WTC11 (cell line): ENCODE measurements around the gene NCBP3. TPM values are rescaled to one million over a fixed set of nuclear protein-coding genes. Genes with fewer than 3 reads are reported as not detected.

ENCODE experiments used
- ATAC-seq: fragments of 200-7000 bp; cut with Tn5 transposase; 2 replicates; pipeline ENCODE4 v1.10.0; 2021; ENCODE audit warnings: mild to moderate bottlenecking, moderate library complexity
- CTCF ChIA-PET: fragments of 300-600 bp; sonication (Branson Sonifier 250); formaldehyde crosslinking; loops from one replicate; lab custom pipeline; 2021; ENCODE audit warnings: antibody characterized with exemption; lab: Charles Lee
- POLR2A ChIA-PET: fragments of 350-600 bp; sonication (Branson Sonifier 250); formaldehyde crosslinking; loops from one replicate; lab custom pipeline; 2021; ENCODE audit warnings: antibody characterized with exemption; lab: Charles Lee
- DNase-seq: peaks from one replicate; pipeline ENCODE4 v3.0.0; 2021; ENCODE audit warnings: low spot score
- H3K27ac Mint-ChIP-seq: 2 replicates; pipeline ENCODE4 v1.8.0; 2021; ENCODE audit warnings: mixed read lengths
- H3K27me3 Mint-ChIP-seq: 2 replicates; pipeline ENCODE4 v1.8.0; 2021; ENCODE audit warnings: low read depth, mild to moderate bottlenecking, moderate library complexity, mixed read lengths
- H3K36me3 Mint-ChIP-seq: 2 replicates; pipeline ENCODE4 v1.8.0; 2021; ENCODE audit warnings: mixed read lengths
- H3K4me1 Mint-ChIP-seq: 2 replicates; pipeline ENCODE4 v1.8.0; 2022; ENCODE audit warnings: mixed read lengths
- H3K4me3 Mint-ChIP-seq: 2 replicates; pipeline ENCODE4 v1.8.0; 2021; ENCODE audit warnings: mild to moderate bottlenecking, moderate library complexity, mixed read lengths
- H3K9me3 Mint-ChIP-seq: 2 replicates; pipeline ENCODE4 v1.8.0; 2021; ENCODE audit warnings: mixed read lengths
- CBFB ChIP-seq: sonication (generic); formaldehyde crosslinking; IDR thresholded peaks from 2 replicates; pipeline ENCODE4 v1.8.1; 2022; ENCODE audit warnings: mild to moderate bottlenecking, low read depth, missing genetic modification reagents
- CREM ChIP-seq: sonication (generic); formaldehyde crosslinking; IDR thresholded peaks from 2 replicates; pipeline ENCODE4 v1.8.1; 2022; ENCODE audit warnings: mild to moderate bottlenecking, missing genetic modification reagents, moderate library complexity
- FOXJ3 ChIP-seq: sonication (generic); formaldehyde crosslinking; IDR thresholded peaks from 2 replicates; pipeline ENCODE4 v1.9.0; 2021; ENCODE audit warnings: missing genetic modification reagents, mild to moderate bottlenecking, borderline replicate concordance
- NR3C1 ChIP-seq: sonication (generic); formaldehyde crosslinking; conservative IDR thresholded peaks from 2 replicates; pipeline ENCODE4 v1.8.1; 2023; ENCODE audit warnings: low read depth, mild to moderate bottlenecking, missing genetic modification reagents
- RELA ChIP-seq: sonication (generic); formaldehyde crosslinking; IDR thresholded peaks from 2 replicates; pipeline ENCODE4 v1.8.1; 2022; ENCODE audit warnings: missing genetic modification reagents, mild to moderate bottlenecking, borderline replicate concordance
- ZBTB21 ChIP-seq: sonication (generic); formaldehyde crosslinking; IDR thresholded peaks from 2 replicates; pipeline ENCODE4 v1.8.1; 2023; ENCODE audit warnings: mild to moderate bottlenecking, missing genetic modification reagents, borderline replicate concordance
- ZNF121 ChIP-seq: sonication (generic); formaldehyde crosslinking; IDR thresholded peaks from 2 replicates; pipeline ENCODE4 v1.8.0; 2023; ENCODE audit warnings: missing genetic modification reagents
- ZNF416 ChIP-seq: fragments of 250-450 bp; sonication (Bioruptor Pico); IDR thresholded peaks from 2 replicates; pipeline ENCODE4 v1.9.0; 2021; ENCODE audit warnings: mild to moderate bottlenecking, inconsistent platforms
- ZNF423 ChIP-seq: fragments of 250-450 bp; sonication (Bioruptor Pico); IDR thresholded peaks from 2 replicates; pipeline ENCODE4 v2.1.2; 2022; ENCODE audit warnings: mild to moderate bottlenecking, moderate library complexity
- total RNA-seq: library from RNA; stranded (reverse); gene quantifications from 3 replicates; pipeline ENCODE4 v1.2.3, GENCODE V29; 2021
- TF ChIP-seq, protein P1 (sequence below): sonication (generic); formaldehyde crosslinking; conservative IDR thresholded peaks from 2 replicates; pipeline ENCODE4 v1.8.1; 2022; ENCODE audit warnings: mild to moderate bottlenecking, missing genetic modification reagents
- TF ChIP-seq, protein P2 (sequence below): fragments of 250-450 bp; sonication (Bioruptor Pico); IDR thresholded peaks from 2 replicates; pipeline ENCODE4 v1.9.0; 2021; ENCODE audit warnings: moderate library complexity, mild to moderate bottlenecking, inconsistent platforms, borderline replicate concordance
- TF ChIP-seq, protein P3 (sequence below): sonication (generic); formaldehyde crosslinking; IDR thresholded peaks from 2 replicates; pipeline ENCODE4 v1.8.0; 2022; ENCODE audit warnings: mild to moderate bottlenecking, missing genetic modification reagents
- TF ChIP-seq, protein P4 (sequence below): sonication (generic); formaldehyde crosslinking; IDR thresholded peaks from 2 replicates; pipeline ENCODE4 v1.8.0; 2023; ENCODE audit warnings: missing genetic modification reagents, mild to moderate bottlenecking, borderline replicate concordance
- TF ChIP-seq, protein P5 (sequence below): fragments of 250-450 bp; sonication (Bioruptor Pico); IDR thresholded peaks from 2 replicates; pipeline ENCODE4 v1.8.0; 2021; ENCODE audit warnings: mild to moderate bottlenecking
- TF ChIP-seq, protein P6 (sequence below): sonication (generic); formaldehyde crosslinking; conservative IDR thresholded peaks from 2 replicates; pipeline ENCODE4 v1.8.1; 2023; ENCODE audit warnings: mild to moderate bottlenecking, low read depth, missing genetic modification reagents, moderate library complexity
- TF ChIP-seq, protein P7 (sequence below): sonication (generic); formaldehyde crosslinking; IDR thresholded peaks from 2 replicates; pipeline ENCODE4 v1.8.1; 2022; ENCODE audit warnings: missing genetic modification reagents, borderline replicate concordance
- TF ChIP-seq, protein P8 (sequence below): fragments of 200-600 bp; IDR thresholded peaks from 2 replicates; pipeline ENCODE4 v1.8.0; 2022; ENCODE audit warnings: antibody characterized with exemption

The NCBP3 gene
- total RNA-seq, 1 experiment from 2014 or later = 48.7 TPM

DNA sequence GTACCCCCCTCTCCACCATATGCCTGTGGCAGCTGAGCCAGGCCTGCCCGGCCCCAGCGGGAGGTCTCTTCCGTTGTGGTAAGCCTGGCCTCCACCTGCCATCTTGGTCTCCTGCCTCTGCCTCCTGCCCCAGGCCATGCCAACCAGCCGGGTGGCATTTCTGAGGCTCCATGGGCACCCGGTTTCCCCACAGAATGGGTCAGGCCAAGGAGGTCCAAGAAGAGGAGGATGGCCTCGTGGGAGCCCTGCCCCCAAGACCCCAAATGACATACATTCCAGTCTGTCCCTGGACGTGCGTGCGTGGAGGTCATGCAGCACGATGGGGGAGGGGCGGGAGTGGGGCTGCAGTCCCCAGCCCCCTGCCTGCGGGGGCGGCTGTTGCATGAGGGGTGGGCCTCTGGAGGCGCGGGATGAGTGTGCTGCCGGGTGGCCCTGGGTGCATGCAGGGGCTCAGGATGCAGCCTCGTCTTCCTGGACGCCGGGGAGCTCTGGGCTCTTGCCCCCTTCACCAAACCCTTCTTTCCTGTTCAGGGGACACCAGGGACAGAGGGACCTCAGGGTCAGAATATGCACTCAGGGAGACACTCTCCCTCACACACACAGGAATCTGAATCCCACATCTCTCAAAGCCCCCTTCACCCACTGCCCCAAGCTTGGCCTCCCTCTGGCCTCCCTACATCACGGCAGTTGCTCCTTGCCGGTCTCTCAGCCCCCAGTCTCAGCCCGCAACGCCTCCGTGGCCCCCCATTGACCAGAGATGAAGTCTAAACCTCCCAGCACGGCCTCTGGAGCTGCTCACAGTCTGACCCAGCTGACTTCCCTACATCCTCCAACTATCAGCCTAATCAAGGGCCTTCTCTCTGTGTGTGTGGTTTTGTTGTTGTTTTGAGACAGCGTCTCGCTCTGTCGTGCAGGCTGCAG is 16.0 kb upstream of the NCBP3 start:
- ChIA-PET CTCF (interaction anchor here (1.5 to 5.5 kb wide), 2 partner anchors 17 to 52 kb away, joined by 5 to 43 read pairs; partner anchors contain the start of gene NCBP3), POLR2A (no interaction called here)
- no peaks in the 10 kb centered on the region for H3K9me3 Mint-ChIP-seq
- ATAC-seq = no peak
- no peak overlapping the region for H3K4me3 Mint-ChIP-seq
- peak overlapping the region; percentile 60; the same call in 1 of the 2 replicates for H3K27ac Mint-ChIP-seq
- H3K4me1 Mint-ChIP-seq = no peaks in the 10 kb centered on the region
- DNase-seq = no peak
- H3K36me3 Mint-ChIP-seq = peaks cover 2% of the 10 kb centered on the region; the same call in 1 of the 2 replicates
- H3K27me3 Mint-ChIP-seq = no peaks in the 10 kb centered on the region; the same call in 1 of the 2 replicates
- TF ChIP-seq CREM (CRISPR knock-in tag) = no peak
- TF ChIP-seq, protein P1, sequence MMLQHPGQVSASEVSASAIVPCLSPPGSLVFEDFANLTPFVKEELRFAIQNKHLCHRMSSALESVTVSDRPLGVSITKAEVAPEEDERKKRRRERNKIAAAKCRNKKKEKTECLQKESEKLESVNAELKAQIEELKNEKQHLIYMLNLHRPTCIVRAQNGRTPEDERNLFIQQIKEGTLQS (CRISPR knock-in tag) = no peak
- TF ChIP-seq, protein P2, sequence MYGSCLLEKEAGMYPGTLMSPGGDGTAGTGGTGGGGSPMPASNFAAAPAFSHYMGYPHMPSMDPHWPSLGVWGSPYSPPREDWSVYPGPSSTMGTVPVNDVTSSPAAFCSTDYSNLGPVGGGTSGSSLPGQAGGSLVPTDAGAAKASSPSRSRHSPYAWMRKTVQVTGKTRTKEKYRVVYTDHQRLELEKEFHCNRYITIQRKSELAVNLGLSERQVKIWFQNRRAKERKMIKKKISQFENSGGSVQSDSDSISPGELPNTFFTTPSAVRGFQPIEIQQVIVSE = no peak
- TF ChIP-seq, protein P3, sequence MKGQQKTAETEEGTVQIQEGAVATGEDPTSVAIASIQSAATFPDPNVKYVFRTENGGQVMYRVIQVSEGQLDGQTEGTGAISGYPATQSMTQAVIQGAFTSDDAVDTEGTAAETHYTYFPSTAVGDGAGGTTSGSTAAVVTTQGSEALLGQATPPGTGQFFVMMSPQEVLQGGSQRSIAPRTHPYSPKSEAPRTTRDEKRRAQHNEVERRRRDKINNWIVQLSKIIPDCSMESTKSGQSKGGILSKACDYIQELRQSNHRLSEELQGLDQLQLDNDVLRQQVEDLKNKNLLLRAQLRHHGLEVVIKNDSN (CRISPR knock-in tag) = no peak
- TF ChIP-seq ZNF416 (CRISPR knock-in tag) = no peak
- no peak for TF ChIP-seq ZBTB21
- no peak for TF ChIP-seq ZNF121
- TF ChIP-seq, protein P4, sequence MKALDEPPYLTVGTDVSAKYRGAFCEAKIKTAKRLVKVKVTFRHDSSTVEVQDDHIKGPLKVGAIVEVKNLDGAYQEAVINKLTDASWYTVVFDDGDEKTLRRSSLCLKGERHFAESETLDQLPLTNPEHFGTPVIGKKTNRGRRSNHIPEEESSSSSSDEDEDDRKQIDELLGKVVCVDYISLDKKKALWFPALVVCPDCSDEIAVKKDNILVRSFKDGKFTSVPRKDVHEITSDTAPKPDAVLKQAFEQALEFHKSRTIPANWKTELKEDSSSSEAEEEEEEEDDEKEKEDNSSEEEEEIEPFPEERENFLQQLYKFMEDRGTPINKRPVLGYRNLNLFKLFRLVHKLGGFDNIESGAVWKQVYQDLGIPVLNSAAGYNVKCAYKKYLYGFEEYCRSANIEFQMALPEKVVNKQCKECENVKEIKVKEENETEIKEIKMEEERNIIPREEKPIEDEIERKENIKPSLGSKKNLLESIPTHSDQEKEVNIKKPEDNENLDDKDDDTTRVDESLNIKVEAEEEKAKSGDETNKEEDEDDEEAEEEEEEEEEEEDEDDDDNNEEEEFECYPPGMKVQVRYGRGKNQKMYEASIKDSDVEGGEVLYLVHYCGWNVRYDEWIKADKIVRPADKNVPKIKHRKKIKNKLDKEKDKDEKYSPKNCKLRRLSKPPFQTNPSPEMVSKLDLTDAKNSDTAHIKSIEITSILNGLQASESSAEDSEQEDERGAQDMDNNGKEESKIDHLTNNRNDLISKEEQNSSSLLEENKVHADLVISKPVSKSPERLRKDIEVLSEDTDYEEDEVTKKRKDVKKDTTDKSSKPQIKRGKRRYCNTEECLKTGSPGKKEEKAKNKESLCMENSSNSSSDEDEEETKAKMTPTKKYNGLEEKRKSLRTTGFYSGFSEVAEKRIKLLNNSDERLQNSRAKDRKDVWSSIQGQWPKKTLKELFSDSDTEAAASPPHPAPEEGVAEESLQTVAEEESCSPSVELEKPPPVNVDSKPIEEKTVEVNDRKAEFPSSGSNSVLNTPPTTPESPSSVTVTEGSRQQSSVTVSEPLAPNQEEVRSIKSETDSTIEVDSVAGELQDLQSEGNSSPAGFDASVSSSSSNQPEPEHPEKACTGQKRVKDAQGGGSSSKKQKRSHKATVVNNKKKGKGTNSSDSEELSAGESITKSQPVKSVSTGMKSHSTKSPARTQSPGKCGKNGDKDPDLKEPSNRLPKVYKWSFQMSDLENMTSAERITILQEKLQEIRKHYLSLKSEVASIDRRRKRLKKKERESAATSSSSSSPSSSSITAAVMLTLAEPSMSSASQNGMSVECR (CRISPR knock-in tag) = no peak
- TF ChIP-seq, protein P5, sequence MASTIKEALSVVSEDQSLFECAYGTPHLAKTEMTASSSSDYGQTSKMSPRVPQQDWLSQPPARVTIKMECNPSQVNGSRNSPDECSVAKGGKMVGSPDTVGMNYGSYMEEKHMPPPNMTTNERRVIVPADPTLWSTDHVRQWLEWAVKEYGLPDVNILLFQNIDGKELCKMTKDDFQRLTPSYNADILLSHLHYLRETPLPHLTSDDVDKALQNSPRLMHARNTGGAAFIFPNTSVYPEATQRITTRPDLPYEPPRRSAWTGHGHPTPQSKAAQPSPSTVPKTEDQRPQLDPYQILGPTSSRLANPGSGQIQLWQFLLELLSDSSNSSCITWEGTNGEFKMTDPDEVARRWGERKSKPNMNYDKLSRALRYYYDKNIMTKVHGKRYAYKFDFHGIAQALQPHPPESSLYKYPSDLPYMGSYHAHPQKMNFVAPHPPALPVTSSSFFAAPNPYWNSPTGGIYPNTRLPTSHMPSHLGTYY = no peak
- no peak for TF ChIP-seq NR3C1 (CRISPR knock-in tag)
- TF ChIP-seq, protein P6, sequence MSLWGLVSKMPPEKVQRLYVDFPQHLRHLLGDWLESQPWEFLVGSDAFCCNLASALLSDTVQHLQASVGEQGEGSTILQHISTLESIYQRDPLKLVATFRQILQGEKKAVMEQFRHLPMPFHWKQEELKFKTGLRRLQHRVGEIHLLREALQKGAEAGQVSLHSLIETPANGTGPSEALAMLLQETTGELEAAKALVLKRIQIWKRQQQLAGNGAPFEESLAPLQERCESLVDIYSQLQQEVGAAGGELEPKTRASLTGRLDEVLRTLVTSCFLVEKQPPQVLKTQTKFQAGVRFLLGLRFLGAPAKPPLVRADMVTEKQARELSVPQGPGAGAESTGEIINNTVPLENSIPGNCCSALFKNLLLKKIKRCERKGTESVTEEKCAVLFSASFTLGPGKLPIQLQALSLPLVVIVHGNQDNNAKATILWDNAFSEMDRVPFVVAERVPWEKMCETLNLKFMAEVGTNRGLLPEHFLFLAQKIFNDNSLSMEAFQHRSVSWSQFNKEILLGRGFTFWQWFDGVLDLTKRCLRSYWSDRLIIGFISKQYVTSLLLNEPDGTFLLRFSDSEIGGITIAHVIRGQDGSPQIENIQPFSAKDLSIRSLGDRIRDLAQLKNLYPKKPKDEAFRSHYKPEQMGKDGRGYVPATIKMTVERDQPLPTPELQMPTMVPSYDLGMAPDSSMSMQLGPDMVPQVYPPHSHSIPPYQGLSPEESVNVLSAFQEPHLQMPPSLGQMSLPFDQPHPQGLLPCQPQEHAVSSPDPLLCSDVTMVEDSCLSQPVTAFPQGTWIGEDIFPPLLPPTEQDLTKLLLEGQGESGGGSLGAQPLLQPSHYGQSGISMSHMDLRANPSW = no peak
- TF ChIP-seq, protein P7, sequence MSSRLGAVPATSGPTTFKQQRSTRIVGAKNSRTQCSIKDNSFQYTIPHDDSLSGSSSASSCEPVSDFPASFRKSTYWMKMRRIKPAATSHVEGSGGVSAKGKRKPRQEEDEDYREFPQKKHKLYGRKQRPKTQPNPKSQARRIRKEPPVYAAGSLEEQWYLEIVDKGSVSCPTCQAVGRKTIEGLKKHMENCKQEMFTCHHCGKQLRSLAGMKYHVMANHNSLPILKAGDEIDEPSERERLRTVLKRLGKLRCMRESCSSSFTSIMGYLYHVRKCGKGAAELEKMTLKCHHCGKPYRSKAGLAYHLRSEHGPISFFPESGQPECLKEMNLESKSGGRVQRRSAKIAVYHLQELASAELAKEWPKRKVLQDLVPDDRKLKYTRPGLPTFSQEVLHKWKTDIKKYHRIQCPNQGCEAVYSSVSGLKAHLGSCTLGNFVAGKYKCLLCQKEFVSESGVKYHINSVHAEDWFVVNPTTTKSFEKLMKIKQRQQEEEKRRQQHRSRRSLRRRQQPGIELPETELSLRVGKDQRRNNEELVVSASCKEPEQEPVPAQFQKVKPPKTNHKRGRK (CRISPR knock-in tag) = no peak
- no peak for TF ChIP-seq RELA (CRISPR knock-in tag)
- no peak for TF ChIP-seq ZNF423 (CRISPR knock-in tag)
- no peak for TF ChIP-seq FOXJ3 (CRISPR knock-in tag)
- TF ChIP-seq CBFB (CRISPR knock-in tag) = no peak
- TF ChIP-seq, protein P8, sequence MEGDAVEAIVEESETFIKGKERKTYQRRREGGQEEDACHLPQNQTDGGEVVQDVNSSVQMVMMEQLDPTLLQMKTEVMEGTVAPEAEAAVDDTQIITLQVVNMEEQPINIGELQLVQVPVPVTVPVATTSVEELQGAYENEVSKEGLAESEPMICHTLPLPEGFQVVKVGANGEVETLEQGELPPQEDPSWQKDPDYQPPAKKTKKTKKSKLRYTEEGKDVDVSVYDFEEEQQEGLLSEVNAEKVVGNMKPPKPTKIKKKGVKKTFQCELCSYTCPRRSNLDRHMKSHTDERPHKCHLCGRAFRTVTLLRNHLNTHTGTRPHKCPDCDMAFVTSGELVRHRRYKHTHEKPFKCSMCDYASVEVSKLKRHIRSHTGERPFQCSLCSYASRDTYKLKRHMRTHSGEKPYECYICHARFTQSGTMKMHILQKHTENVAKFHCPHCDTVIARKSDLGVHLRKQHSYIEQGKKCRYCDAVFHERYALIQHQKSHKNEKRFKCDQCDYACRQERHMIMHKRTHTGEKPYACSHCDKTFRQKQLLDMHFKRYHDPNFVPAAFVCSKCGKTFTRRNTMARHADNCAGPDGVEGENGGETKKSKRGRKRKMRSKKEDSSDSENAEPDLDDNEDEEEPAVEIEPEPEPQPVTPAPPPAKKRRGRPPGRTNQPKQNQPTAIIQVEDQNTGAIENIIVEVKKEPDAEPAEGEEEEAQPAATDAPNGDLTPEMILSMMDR = no peak
